ENCODE results near the gene SMOC1. TPM values are rescaled to one million over a fixed set of nuclear protein-coding genes. Genes with fewer than 3 reads are reported as not detected.

Gene SMOC1
- total RNA-seq, 2 donors from 2014 or later: not detected

GRCh38 chr14:70023871-70024270 lies 144.7 kb downstream of the SMOC1 start:
- Histone ChIP-seq H3K4me3 (ENCODE audit: low read length) (no peak overlapping the region), H3K9ac (ENCODE audit: extremely low read depth, low read length, poor library complexity, severe bottlenecking) (no peak overlapping the region), H3K27me3 (ENCODE audit: control insufficient read depth, insufficient read depth, low read length, poor library complexity, severe bottlenecking) (peaks cover 31% of the 10 kb centered on the region), H3K4me1 (ENCODE audit: control insufficient read depth, insufficient read depth, low read length) (no peaks in the 10 kb centered on the region), H3K9me3 (ENCODE audit: control insufficient read depth, low read length) (no peaks in the 10 kb centered on the region), H3K36me3 (ENCODE audit: control insufficient read depth, insufficient read depth, low read length) (no peaks in the 10 kb centered on the region), H3K27ac (ENCODE audit: low read depth, low read length) (no peak overlapping the region)
- H3K27ac Mint-ChIP-seq: no peak overlapping the region
- no peaks in the 10 kb centered on the region for H3K9me3 Mint-ChIP-seq
- TF ChIP-seq CTCF (conservative IDR thresholded peaks at IDR 0.05): no peak
- 92 to 100% methylated on average over 1 of the region's 1 CpG for WGBS, 2 experiments (ENCODE audit: insufficient coverage in 1 of 2, insufficient read length in 1 of 2)
- H3K27me3 Mint-ChIP-seq (ENCODE audit: insufficient read depth): peaks cover 4% of the 10 kb centered on the region
- no peak for DNase-seq
- no peaks in the 10 kb centered on the region for H3K4me1 Mint-ChIP-seq
- H3K36me3 Mint-ChIP-seq (ENCODE audit: low read depth): no peaks in the 10 kb centered on the region
- no peak overlapping the region for H3K4me3 Mint-ChIP-seq

DNA sequence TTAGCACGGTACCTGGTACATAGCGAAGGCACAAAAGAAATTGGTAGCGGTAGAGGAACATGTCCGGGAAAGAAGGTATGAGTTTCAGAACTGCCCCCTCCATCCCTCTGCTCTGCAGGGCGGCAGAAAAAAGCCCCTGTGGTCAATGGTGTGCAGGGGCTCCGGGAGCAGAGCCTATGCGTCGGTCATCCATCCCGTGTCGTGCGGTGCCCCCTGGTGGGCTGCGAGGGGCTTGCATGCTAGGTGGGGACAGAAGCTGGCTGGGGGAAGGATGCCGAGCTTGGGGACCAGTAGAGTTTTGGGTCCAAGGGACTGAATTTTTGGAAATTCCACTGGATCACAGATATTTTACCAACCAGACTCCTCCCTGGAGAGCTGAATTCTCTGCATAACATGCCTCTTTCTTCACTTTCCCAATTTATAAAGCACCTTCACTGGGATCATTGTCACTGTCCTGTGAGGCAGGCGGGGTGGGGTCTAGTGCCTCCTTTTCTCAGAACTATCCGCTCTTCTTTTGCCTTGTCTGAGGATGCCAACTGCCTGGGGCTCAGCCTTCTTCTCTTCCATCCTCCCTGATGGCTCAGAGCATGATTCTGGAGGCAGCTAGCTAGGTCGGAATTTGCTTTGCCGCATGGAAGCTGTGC lies 148.7 kb downstream of the SMOC1 start:
- Histone ChIP-seq H3K4me3 (ENCODE audit: low read length) (no peak overlapping the region), H3K9ac (ENCODE audit: extremely low read depth, low read length, poor library complexity, severe bottlenecking) (no peak overlapping the region), H3K4me1 (ENCODE audit: control insufficient read depth, insufficient read depth, low read length) (peaks cover 5% of the 10 kb centered on the region), H3K9me3 (ENCODE audit: control insufficient read depth, low read length) (no peaks in the 10 kb centered on the region), H3K27ac (ENCODE audit: low read depth, low read length) (no peak overlapping the region), H3K27me3 (ENCODE audit: control insufficient read depth, insufficient read depth, low read length, poor library complexity, severe bottlenecking) (peaks cover 31% of the 10 kb centered on the region), H3K36me3 (ENCODE audit: control insufficient read depth, insufficient read depth, low read length) (no peaks in the 10 kb centered on the region)
- no peaks in the 10 kb centered on the region for H3K9me3 Mint-ChIP-seq
- peaks cover 7% of the 10 kb centered on the region for H3K4me1 Mint-ChIP-seq
- H3K27me3 Mint-ChIP-seq (ENCODE audit: insufficient read depth): peaks cover 4% of the 10 kb centered on the region
- peak; percentile 98 for TF ChIP-seq CTCF (conservative IDR thresholded peaks at IDR 0.05)
- H3K36me3 Mint-ChIP-seq (ENCODE audit: low read depth): no peaks in the 10 kb centered on the region
- WGBS, 2 experiments (ENCODE audit: insufficient coverage in 1 of 2, insufficient read length in 1 of 2): 41 to 72% methylated on average over 8 to 17 of the region's 17 CpGs
- H3K4me3 Mint-ChIP-seq: no peak overlapping the region
- no peak overlapping the region for H3K27ac Mint-ChIP-seq
- peak; percentile 96 for DNase-seq

DNA sequence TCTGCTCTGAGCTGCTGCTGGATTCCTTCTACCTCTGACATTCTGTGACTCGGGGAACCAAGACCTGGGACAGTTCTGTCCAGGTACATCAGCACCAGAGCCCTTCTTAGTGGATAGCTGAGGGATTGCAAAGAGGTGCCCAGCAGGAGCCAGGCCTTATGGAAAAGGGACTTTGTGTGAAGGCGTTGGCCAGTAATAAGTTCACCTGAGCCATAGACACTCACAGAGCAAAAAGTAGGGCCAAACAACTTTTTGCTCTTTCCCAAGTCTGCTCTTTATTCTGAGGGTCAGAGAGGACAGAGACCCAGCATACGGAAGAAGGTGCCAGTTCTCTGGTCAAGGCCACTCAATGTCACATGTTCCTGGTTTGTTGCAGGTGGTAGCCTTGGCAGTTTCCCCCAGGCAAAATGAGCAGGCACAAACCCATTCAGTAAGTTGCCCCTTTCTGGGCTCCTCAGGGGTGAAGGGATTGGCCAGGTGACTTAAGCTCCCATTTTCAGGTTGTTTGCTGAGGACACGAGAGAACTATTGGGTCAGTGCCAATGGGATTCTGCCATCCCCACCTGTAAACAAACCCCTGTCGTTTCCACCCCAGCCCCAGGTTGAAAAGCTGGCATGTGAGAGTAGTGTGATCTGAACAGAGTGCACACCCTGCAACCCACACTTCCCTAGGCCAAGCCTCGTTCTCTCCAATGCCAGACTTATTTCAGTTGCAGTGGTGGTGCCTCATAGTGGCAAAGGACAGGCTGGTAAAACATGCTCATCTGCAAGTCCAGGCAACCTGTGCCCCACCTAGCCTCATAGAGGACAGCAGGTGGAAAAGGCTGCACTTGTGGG lies 150.3 kb downstream of the SMOC1 start:
- Histone ChIP-seq H3K4me1 (ENCODE audit: control insufficient read depth, insufficient read depth, low read length) (peaks cover 5% of the 10 kb centered on the region), H3K4me3 (ENCODE audit: low read length) (no peak overlapping the region), H3K9me3 (ENCODE audit: control insufficient read depth, low read length) (no peaks in the 10 kb centered on the region), H3K27ac (ENCODE audit: low read depth, low read length) (no peak overlapping the region), H3K36me3 (ENCODE audit: control insufficient read depth, insufficient read depth, low read length) (no peaks in the 10 kb centered on the region), H3K9ac (ENCODE audit: extremely low read depth, low read length, poor library complexity, severe bottlenecking) (no peak overlapping the region), H3K27me3 (ENCODE audit: control insufficient read depth, insufficient read depth, low read length, poor library complexity, severe bottlenecking) (peaks cover 24% of the 10 kb centered on the region)
- Mint-ChIP-seq H3K27me3 (ENCODE audit: insufficient read depth) (peaks cover 4% of the 10 kb centered on the region), H3K4me3 (no peak overlapping the region), H3K27ac (no peak overlapping the region), H3K4me1 (peaks cover 9% of the 10 kb centered on the region), H3K9me3 (no peaks in the 10 kb centered on the region), H3K36me3 (ENCODE audit: low read depth) (no peaks in the 10 kb centered on the region)
- peak; percentile 29 for TF ChIP-seq CTCF (conservative IDR thresholded peaks at IDR 0.05)
- WGBS, 2 experiments (ENCODE audit: insufficient coverage in 1 of 2, insufficient read length in 1 of 2): 85 to 90% methylated on average over 5 of the region's 6 CpGs
- DNase-seq: no peak

Measured in endodermal cell (in vitro differentiated cells).